GM23338 (cell line): ENCODE results near the gene RNF214.

Experiments
- CREB1 ChIP-seq: fragments of 250-450 bp; sonication (Bioruptor Pico); IDR thresholded peaks from 2 replicates; pipeline ENCODE4 v1.5.0; 2020; ENCODE audit warnings: low read depth, mild to moderate bottlenecking, moderate library complexity
- CTCF ChIP-seq, 2 experiments: fragments of 200-600 bp in 1 of 2; sonication (generic) in 1 of 2; conservative IDR thresholded peaks; 2 replicates each; pipeline versions ENCODE4 v1.5.1 to v1.6.1; 2016 to 2017; ENCODE audit warnings: antibody characterized with exemption in 2 of 2, low read depth in 2 of 2, mild to moderate bottlenecking in 2 of 2, moderate library complexity in 1 of 2
- EZH2 ChIP-seq: fragments of 200-600 bp; sonication (generic); IDR thresholded peaks from one replicate; pipeline ENCODE4 v1.8.0; 2017; ENCODE audit warnings: antibody characterized with exemption, mild to moderate bottlenecking, low read depth; ENCODE audit not compliant: unreplicated experiment
- EZH2phosphoT487 ChIP-seq: fragments of 200-600 bp; sonication (generic); IDR thresholded peaks from one replicate; pipeline ENCODE4 v1.8.1; 2018; ENCODE audit warnings: antibody characterized with exemption; ENCODE audit not compliant: unreplicated experiment
- REST ChIP-seq: IDR thresholded peaks from one replicate; pipeline ENCODE4 v1.6.1; 2018; ENCODE audit warnings: antibody characterized with exemption; ENCODE audit not compliant: unreplicated experiment
- ZNF462 ChIP-seq: fragments of 250-450 bp; sonication (Bioruptor Pico); IDR thresholded peaks from 2 replicates; pipeline ENCODE4 v1.5.0; 2020; ENCODE audit warnings: mild to moderate bottlenecking, moderate library complexity

- no peak for TF ChIP-seq EZH2
- no peak for TF ChIP-seq CTCF (conservative IDR thresholded peaks at IDR 0.05; ENCODE audit: low read depth in 2 of 2)
- TF ChIP-seq CREB1, result no peak
- TF ChIP-seq REST, result no peak
- no peak for TF ChIP-seq ZNF462
- no peak for TF ChIP-seq EZH2phosphoT487
Measured at GRCh38 chr11:117229931-117230285, 2.6 kb upstream of the RNF214 start.
